ENCODE results near the gene NIBAN1.

DNA sequence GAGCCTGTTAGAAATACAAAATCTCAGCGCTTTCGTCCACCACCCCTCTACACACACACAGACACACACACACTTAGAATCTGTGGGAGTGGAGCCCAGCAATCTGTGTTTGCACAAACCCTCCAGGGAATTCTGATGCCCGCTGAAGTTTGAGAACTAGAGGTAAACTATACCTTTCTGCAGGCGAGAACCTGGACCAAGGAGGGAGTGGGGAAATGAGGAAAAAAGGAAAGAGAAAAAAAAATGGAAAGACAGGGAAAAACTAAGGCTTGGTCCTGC is 468 bp upstream of the NIBAN1 start:
- no peak for TF ChIP-seq CEBPB (IDR thresholded peaks at IDR 0.05; ENCODE audit: low read depth, low read length)
- TF ChIP-seq CHD2 (IDR thresholded peaks at IDR 0.05; ENCODE audit: low read length) = no peak
- TF ChIP-seq POLR2AphosphoS5 (IDR thresholded peaks at IDR 0.05; ENCODE audit: low read depth, low read length) = no peak
- TF ChIP-seq, protein P1, sequence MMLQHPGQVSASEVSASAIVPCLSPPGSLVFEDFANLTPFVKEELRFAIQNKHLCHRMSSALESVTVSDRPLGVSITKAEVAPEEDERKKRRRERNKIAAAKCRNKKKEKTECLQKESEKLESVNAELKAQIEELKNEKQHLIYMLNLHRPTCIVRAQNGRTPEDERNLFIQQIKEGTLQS (IDR thresholded peaks at IDR 0.05; ENCODE audit: insufficient read depth, low read depth, low read length) = no peak
- no peak for TF ChIP-seq POLR2A (IDR thresholded peaks at IDR 0.05; ENCODE audit: control extremely low read depth in 1 of 2, low read depth in 2 of 2, low read length in 2 of 2)
- TF ChIP-seq, protein P2, sequence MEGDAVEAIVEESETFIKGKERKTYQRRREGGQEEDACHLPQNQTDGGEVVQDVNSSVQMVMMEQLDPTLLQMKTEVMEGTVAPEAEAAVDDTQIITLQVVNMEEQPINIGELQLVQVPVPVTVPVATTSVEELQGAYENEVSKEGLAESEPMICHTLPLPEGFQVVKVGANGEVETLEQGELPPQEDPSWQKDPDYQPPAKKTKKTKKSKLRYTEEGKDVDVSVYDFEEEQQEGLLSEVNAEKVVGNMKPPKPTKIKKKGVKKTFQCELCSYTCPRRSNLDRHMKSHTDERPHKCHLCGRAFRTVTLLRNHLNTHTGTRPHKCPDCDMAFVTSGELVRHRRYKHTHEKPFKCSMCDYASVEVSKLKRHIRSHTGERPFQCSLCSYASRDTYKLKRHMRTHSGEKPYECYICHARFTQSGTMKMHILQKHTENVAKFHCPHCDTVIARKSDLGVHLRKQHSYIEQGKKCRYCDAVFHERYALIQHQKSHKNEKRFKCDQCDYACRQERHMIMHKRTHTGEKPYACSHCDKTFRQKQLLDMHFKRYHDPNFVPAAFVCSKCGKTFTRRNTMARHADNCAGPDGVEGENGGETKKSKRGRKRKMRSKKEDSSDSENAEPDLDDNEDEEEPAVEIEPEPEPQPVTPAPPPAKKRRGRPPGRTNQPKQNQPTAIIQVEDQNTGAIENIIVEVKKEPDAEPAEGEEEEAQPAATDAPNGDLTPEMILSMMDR (IDR thresholded peaks at IDR 0.05; ENCODE audit: control extremely low read depth in 1 of 3, insufficient read depth in 1 of 3, low read depth in 1 of 3, low read length in 3 of 3) = no peak
- no peak for TF ChIP-seq EP300 (IDR thresholded peaks at IDR 0.05; ENCODE audit: borderline replicate concordance in 1 of 2, low read depth in 2 of 2, low read length in 2 of 2)
- no peak for TF ChIP-seq YY1 (IDR thresholded peaks at IDR 0.05; ENCODE audit: low read depth, low read length)
- no peak for TF ChIP-seq SIX5 (IDR thresholded peaks at IDR 0.05; ENCODE audit: low read depth, low read length)
- TF ChIP-seq SP1 (IDR thresholded peaks at IDR 0.05; ENCODE audit: low read depth, low read length) = no peak
- no peak for TF ChIP-seq ZNF274 (IDR thresholded peaks at IDR 0.05; ENCODE audit: borderline replicate concordance, extremely low read depth, low read length)
- TF ChIP-seq JUND (IDR thresholded peaks at IDR 0.05; ENCODE audit: low read length) = no peak
- TF ChIP-seq RNF2 (IDR thresholded peaks at IDR 0.05; ENCODE audit: borderline replicate concordance, low read depth, low read length, missing control alignments, poor library complexity, severe bottlenecking) = no peak
- TF ChIP-seq SP2 (IDR thresholded peaks at IDR 0.05; ENCODE audit: low read length) = no peak
